ENCODE measurements around the gene OPN1SW.

The OPN1SW gene

GRCh38 chr7:128725531-128725930, 50.1 kb downstream of the OPN1SW start:
- peaks cover 8% of the 10 kb centered on the region for H3K27me3 Mint-ChIP-seq
- no peaks in the 10 kb centered on the region for H3K9me3 Mint-ChIP-seq
- DNase-seq: no peak
- H3K4me1 Mint-ChIP-seq (ENCODE audit: low read depth): no peaks in the 10 kb centered on the region
- H3K36me3 Mint-ChIP-seq (ENCODE audit: low read depth): no peaks in the 10 kb centered on the region
- no peak overlapping the region for H3K4me3 Mint-ChIP-seq
- no peak overlapping the region for H3K27ac Mint-ChIP-seq

DNA sequence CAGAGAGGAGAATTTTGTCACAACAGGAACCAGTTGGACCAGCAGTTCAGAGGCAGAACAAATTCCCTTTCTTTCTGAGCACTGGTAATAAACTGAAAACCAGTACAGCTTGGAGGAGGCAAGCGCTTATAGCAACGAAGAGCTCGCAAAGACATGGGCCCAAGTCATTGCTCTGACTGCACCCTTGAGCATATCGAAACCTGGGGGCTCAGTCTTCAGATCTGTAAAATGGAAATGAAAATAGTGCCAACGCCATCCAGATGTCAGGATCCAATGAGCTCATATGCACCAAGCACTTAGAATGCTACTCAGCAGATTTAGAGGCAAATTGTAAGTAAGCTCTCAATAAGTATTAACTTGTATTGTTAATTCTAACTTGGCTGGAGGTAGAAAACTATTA, 50.9 kb downstream of the OPN1SW start:
- no peaks in the 10 kb centered on the region for H3K36me3 Mint-ChIP-seq (ENCODE audit: low read depth)
- no peaks in the 10 kb centered on the region for H3K4me1 Mint-ChIP-seq (ENCODE audit: low read depth)
- DNase-seq: no peak
- no peak overlapping the region for H3K27ac Mint-ChIP-seq
- H3K9me3 Mint-ChIP-seq: no peaks in the 10 kb centered on the region
- H3K4me3 Mint-ChIP-seq: no peak overlapping the region
- H3K27me3 Mint-ChIP-seq: peaks cover 8% of the 10 kb centered on the region
